H9 (cell line): ENCODE data around the gene FOXN1. TPM values are rescaled to one million over a fixed set of nuclear protein-coding genes. Genes with fewer than 3 reads are reported as not detected.
"Not testable (repeated sequence)": the region's sequence is repeated elsewhere in the genome, so short reads cannot be mapped to it uniquely, and the experiment has no call there.

Experiments used
- DNase-seq: peaks from one replicate; pipeline ENCODE4 v3.0.0-alpha.2; 2017
- H2AFZ ChIP-seq: one replicate; pipeline ENCODE4 v1.6.1; 2013; ENCODE audit warnings: mild to moderate bottlenecking, low read length, control low read depth, moderate library complexity
- H2AK5ac ChIP-seq: 2 replicates; pipeline ENCODE4 v1.6.1; 2013; ENCODE audit warnings: low read length, control low read depth, mixed read lengths; ENCODE audit not compliant: insufficient read length
- H2BK120ac ChIP-seq: one replicate; pipeline ENCODE4 v1.6.1; 2013; ENCODE audit warnings: low read depth, mild to moderate bottlenecking, low read length, control low read depth, inconsistent platforms; ENCODE audit not compliant: poor library complexity, severe bottlenecking
- H2BK12ac ChIP-seq: 2 replicates; pipeline ENCODE4 v1.6.1; 2013; ENCODE audit warnings: low read length, control low read depth, mixed read lengths, low read depth; ENCODE audit not compliant: insufficient read length
- H2BK15ac ChIP-seq: 2 replicates; pipeline ENCODE4 v1.6.1; 2013; ENCODE audit warnings: low read depth, low read length, control low read depth
- H2BK20ac ChIP-seq: one replicate; pipeline ENCODE4 v1.6.1; 2013; ENCODE audit warnings: low read depth, mild to moderate bottlenecking, low read length, control low read depth, inconsistent platforms; ENCODE audit not compliant: poor library complexity, severe bottlenecking
- H2BK5ac ChIP-seq: 2 replicates; pipeline ENCODE4 v1.6.1; 2013; ENCODE audit warnings: low read length, control low read depth, mixed read lengths; ENCODE audit not compliant: insufficient read length
- H3K14ac ChIP-seq: 2 replicates; pipeline ENCODE4 v1.6.1; 2013; ENCODE audit warnings: low read length, control low read depth; ENCODE audit not compliant: insufficient read depth
- H3K18ac ChIP-seq: 2 replicates; pipeline ENCODE4 v1.6.1; 2013; ENCODE audit warnings: low read depth, mild to moderate bottlenecking, mixed read lengths, low read length, control low read depth; ENCODE audit not compliant: insufficient read length
- H3K23ac ChIP-seq: 2 replicates; pipeline ENCODE4 v1.6.1; 2013; ENCODE audit warnings: low read length, control low read depth, mixed read lengths, low read depth; ENCODE audit not compliant: insufficient read length
- H3K23me2 ChIP-seq: 2 replicates; pipeline ENCODE4 v1.6.1; 2013; ENCODE audit warnings: low read depth, mild to moderate bottlenecking, mixed read lengths, low read length, control low read depth; ENCODE audit not compliant: insufficient read length, poor library complexity, severe bottlenecking
- H3K27ac ChIP-seq: 2 replicates; pipeline ENCODE4 v1.5.1; 2013; ENCODE audit warnings: low read length, control low read depth, mixed read lengths, low read depth; ENCODE audit not compliant: insufficient read length
- H3K27me3 ChIP-seq: 2 replicates; pipeline ENCODE4 v1.6.1; 2013; ENCODE audit warnings: low read length, control low read depth, inconsistent platforms; ENCODE audit not compliant: insufficient read depth
- H3K4ac ChIP-seq: 2 replicates; pipeline ENCODE4 v1.6.1; 2013; ENCODE audit warnings: low read depth, mild to moderate bottlenecking, control low read depth, inconsistent platforms, low read length, moderate library complexity
- H3K4me1 ChIP-seq: 2 replicates; pipeline ENCODE4 v1.6.1; 2013; ENCODE audit warnings: low read length, control low read depth, inconsistent platforms; ENCODE audit not compliant: insufficient read depth
- H3K4me2 ChIP-seq: 2 replicates; pipeline ENCODE4 v1.6.1; 2013; ENCODE audit warnings: low read length, control low read depth, mixed read lengths; ENCODE audit not compliant: insufficient read length, insufficient read depth
- H3K56ac ChIP-seq: 2 replicates; pipeline ENCODE4 v1.6.1; 2013; ENCODE audit warnings: low read depth, mild to moderate bottlenecking, mixed read lengths, low read length, control low read depth; ENCODE audit not compliant: insufficient read length
- H3K79me1 ChIP-seq: 2 replicates; pipeline ENCODE4 v1.6.1; 2013; ENCODE audit warnings: low read depth, mild to moderate bottlenecking, moderate library complexity, low read length, control low read depth, inconsistent platforms; ENCODE audit not compliant: insufficient read depth, poor library complexity, severe bottlenecking
- H3K79me2 ChIP-seq: 2 replicates; pipeline ENCODE4 v1.6.1; 2013; ENCODE audit warnings: low read length, control low read depth, inconsistent platforms; ENCODE audit not compliant: insufficient read depth
- H3K9ac ChIP-seq: 2 replicates; pipeline ENCODE4 v1.6.1; 2013; ENCODE audit warnings: low read length, control low read depth, mixed read lengths; ENCODE audit not compliant: insufficient read length; ENCODE audit errors: extremely low read depth
- H3K9me3 ChIP-seq: one replicate; pipeline ENCODE4 v1.6.1; 2013; ENCODE audit warnings: low read depth, low read length, inconsistent platforms; ENCODE audit not compliant: control insufficient read depth
- H3T11ph ChIP-seq: one replicate; pipeline ENCODE4 v1.6.1; 2013; ENCODE audit warnings: mild to moderate bottlenecking, low read length, control low read depth, inconsistent platforms
- H4K20me1 ChIP-seq: one replicate; pipeline ENCODE4 v1.6.1; 2013; ENCODE audit not compliant: control insufficient read depth, insufficient read length, insufficient read depth
- H4K5ac ChIP-seq: 2 replicates; pipeline ENCODE4 v1.6.1; 2013; ENCODE audit warnings: low read depth, mild to moderate bottlenecking, mixed read lengths, low read length, control low read depth; ENCODE audit not compliant: insufficient read length
- H4K8ac ChIP-seq: replicated peaks from 2 replicates; pipeline ENCODE4 v1.6.1; 2013; ENCODE audit warnings: low read length, control low read depth, mixed read lengths, low read depth; ENCODE audit not compliant: insufficient read length
- H4K91ac ChIP-seq: 2 replicates; pipeline ENCODE4 v1.6.1; 2013; ENCODE audit warnings: low read depth, mild to moderate bottlenecking, moderate library complexity, mixed read lengths, low read length, control low read depth; ENCODE audit not compliant: insufficient read length
- H3K27ac Mint-ChIP-seq, 3 experiments: 2 replicates in 2 of 3; 3 replicates in 1 of 3; pipeline ENCODE4 v1.8.0; 2020 to 2021; ENCODE audit warnings: mixed read lengths in 3 of 3, mild to moderate bottlenecking in 1 of 3, moderate library complexity in 1 of 3
- H3K27me3 Mint-ChIP-seq: 2 replicates; pipeline ENCODE4 v1.8.0; 2021; ENCODE audit warnings: low read depth, mild to moderate bottlenecking, moderate library complexity, mixed read lengths
- H3K36me3 Mint-ChIP-seq, 3 experiments: 2 replicates in 2 of 3; 3 replicates in 1 of 3; pipeline ENCODE4 v1.8.0; 2020 to 2021; ENCODE audit warnings: low read depth in 3 of 3, mixed read lengths in 3 of 3; ENCODE audit not compliant: insufficient read depth in 1 of 3
- H3K4me1 Mint-ChIP-seq, 2 experiments: 2 replicates each; pipeline ENCODE4 v1.8.0; 2020; ENCODE audit warnings: mixed read lengths in 2 of 2
- H3K4me3 Mint-ChIP-seq, 2 experiments: 2 replicates in 1 of 2; 3 replicates in 1 of 2; pipeline ENCODE4 v1.8.0; 2020 to 2021; ENCODE audit warnings: mild to moderate bottlenecking in 2 of 2, mixed read lengths in 2 of 2, moderate library complexity in 1 of 2
- H3K9me3 Mint-ChIP-seq, 2 experiments: 2 replicates in 1 of 2; 3 replicates in 1 of 2; pipeline ENCODE4 v1.8.0; 2020; ENCODE audit warnings: mild to moderate bottlenecking in 2 of 2, mixed read lengths in 2 of 2, moderate library complexity in 1 of 2
- CTCF ChIP-seq: fragments of 200-600 bp; sonication (generic); conservative IDR thresholded peaks from 3 replicates; pipeline ENCODE4 v1.8.0; 2021; ENCODE audit warnings: antibody characterized with exemption, mild to moderate bottlenecking
- WGBS: extraction: QIAGEN DNeasy Blood & Tissue Kit; methylation state at CpG from one replicate; pipeline ENCODE4 v1.1.7; 2013; ENCODE audit warnings: missing lambda C conversion rate, low lambda C conversion rate, mixed read lengths; ENCODE audit not compliant: insufficient read length; ENCODE audit errors: extremely low coverage; 5-methylcytosine and 5-hydroxymethylcytosine counted together
- total RNA-seq: library from RNA; stranded (reverse); gene quantifications from 2 replicates; pipeline ENCODE4 v1.2.1, GENCODE V29; 2021

Gene FOXN1
- total RNA-seq, 1 experiment from 2014 or later = not detected

DNA sequence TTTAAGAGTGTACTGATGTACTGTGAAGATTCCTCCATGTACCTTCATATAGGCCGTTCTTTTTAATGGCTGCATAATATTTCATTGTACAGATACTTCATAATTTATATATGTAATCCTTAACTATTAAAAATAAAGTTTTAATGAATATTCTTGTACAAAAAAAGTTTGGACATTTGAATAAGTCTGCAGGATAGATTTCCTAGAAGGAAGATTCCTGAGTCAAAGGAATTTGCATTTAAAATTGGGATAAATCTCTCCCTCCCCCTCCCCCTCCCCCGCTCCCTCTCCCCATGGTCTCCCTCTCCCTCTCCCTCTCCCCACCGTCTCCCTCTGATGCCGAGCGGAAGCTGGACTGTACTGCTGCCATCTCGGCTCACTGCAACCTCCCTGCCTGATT is 48.3 kb upstream of the FOXN1 start:
- Histone ChIP-seq H3K4me1 (no peaks in the 10 kb centered on the region), H4K20me1 (no peaks in the 10 kb centered on the region), H3K79me2 (no peaks in the 10 kb centered on the region), H2BK15ac (no peak overlapping the region), H4K8ac (no peak overlapping the region), H2BK12ac (no peak overlapping the region), H2BK5ac (no peak overlapping the region), H3K79me1 (no peaks in the 10 kb centered on the region), H3K18ac (no peak overlapping the region), H3K4me2 (no peak overlapping the region), H4K5ac (no peak overlapping the region), H3K27ac (no peak overlapping the region), H3K23ac (no peak overlapping the region), H3K14ac (no peak overlapping the region), H3K4ac (no peak overlapping the region), H3K56ac (no peak overlapping the region), H3K9ac (no peak overlapping the region), H3K27me3 (no peaks in the 10 kb centered on the region), H2BK20ac (no peak overlapping the region), H3K9me3 (no peaks in the 10 kb centered on the region), H4K91ac (no peak overlapping the region), H2AFZ (no peak overlapping the region), H3K23me2 (no peaks in the 10 kb centered on the region), H2BK120ac (no peak overlapping the region), H3T11ph (no peak overlapping the region), H2AK5ac (no peak overlapping the region)
- Mint-ChIP-seq H3K4me3 (no peak overlapping the region), H3K4me1 (no peaks in the 10 kb centered on the region), H3K36me3 (peaks cover 1 to 5% (median 2%) of the 10 kb centered on the region in 3 experiments; a peak in 3 of 7 replicates), H3K27me3 (peaks cover 12% of the 10 kb centered on the region), H3K9me3 (peaks cover 19% of the 10 kb centered on the region in 2 experiments), H3K27ac (no peak overlapping the region)
- TF ChIP-seq CTCF = no peak
- no CpG with 5 or more reads among the region's 6 CpGs for WGBS
- DNase-seq = no peak

DNA sequence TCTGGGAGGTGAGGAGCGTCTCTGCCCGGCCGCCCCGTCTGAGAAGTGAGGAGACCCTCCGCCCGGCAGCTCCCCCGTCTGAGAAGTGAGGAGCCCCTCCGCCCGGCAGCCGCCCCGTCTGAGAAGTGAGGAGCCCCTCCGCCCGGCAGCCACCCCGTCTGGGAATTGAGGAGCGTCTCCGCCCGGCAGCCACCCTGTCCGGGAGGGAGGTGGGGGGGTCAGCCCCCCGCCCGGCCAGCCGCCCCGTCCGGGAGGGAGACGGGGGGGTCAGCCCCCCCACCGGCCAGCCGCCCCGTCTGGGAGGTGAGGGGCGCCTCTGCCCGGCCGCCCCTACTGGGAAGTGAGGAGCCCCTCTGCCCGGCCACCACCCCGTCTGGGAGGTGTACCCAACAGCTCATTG is 47.3 kb upstream of the FOXN1 start:
- not testable (repeated sequence) for H3K18ac ChIP-seq, H3K27ac Mint-ChIP-seq

More for the DNA sequence above, 47.3 kb upstream of the FOXN1 start:
- not testable (repeated sequence) for H3K4me1 ChIP-seq, H2BK20ac ChIP-seq, H4K5ac ChIP-seq, H3K4me3 Mint-ChIP-seq, H3K56ac ChIP-seq, H2AK5ac ChIP-seq, H2BK120ac ChIP-seq, H3K79me1 ChIP-seq, H3K27ac ChIP-seq, H2BK12ac ChIP-seq, H3K9me3 ChIP-seq, H3K36me3 Mint-ChIP-seq, H4K8ac ChIP-seq, H3K79me2 ChIP-seq, H4K91ac ChIP-seq, H3K23me2 ChIP-seq, H4K20me1 ChIP-seq, H3K4me2 ChIP-seq, H3T11ph ChIP-seq, H3K27me3 Mint-ChIP-seq, H3K4me1 Mint-ChIP-seq, H3K14ac ChIP-seq, H2AFZ ChIP-seq, H3K27me3 ChIP-seq, H3K4ac ChIP-seq, DNase-seq, H3K23ac ChIP-seq, H2BK15ac ChIP-seq, H2BK5ac ChIP-seq, H3K9ac ChIP-seq
- H3K9me3 Mint-ChIP-seq = peaks cover 19% of the 10 kb centered on the region in 2 experiments
- no CpG with 5 or more reads among the region's 32 CpGs for WGBS
